Peyer's patch (tissue), 4 donors: ENCODE measurements around the gene PLAC8. TPM values are rescaled to one million over a fixed set of nuclear protein-coding genes. Genes with fewer than 3 reads are reported as not detected.
A peak's percentile ranks its signal among the peaks of the same experiment; 100 is the strongest.
"Not testable (repeated sequence)": the region's sequence is repeated elsewhere in the genome, so short reads cannot be mapped to it uniquely, and the experiment has no call there.

Source experiments
- DNase-seq, 3 donors: peaks; one replicate each; pipeline ENCODE4 v3.0.0-alpha.2; 2017 to 2019
- H3K27ac ChIP-seq, 4 donors: fragments of 200-600 bp; sonication (generic); one replicate each; pipeline ENCODE4 v1.5.1; 2016 to 2019
- H3K27me3 ChIP-seq, 2 donors: fragments of 200-600 bp; sonication (generic); one replicate each; pipeline ENCODE4 v1.5.1; 2019
- H3K36me3 ChIP-seq, 3 donors: fragments of 200-600 bp; sonication (generic); one replicate each; pipeline ENCODE4 v1.5.1; 2016 to 2019
- H3K4me1 ChIP-seq, 4 donors: fragments of 200-600 bp; sonication (generic); one replicate each; pipeline ENCODE4 v1.5.1; 2016 to 2019
- H3K4me3 ChIP-seq, 4 donors: fragments of 200-600 bp; sonication (generic); 1 replicate in 3 of 4; 2 replicates in 1 of 4; pipeline ENCODE4 v1.5.1; 2016 to 2019; ENCODE audit warnings: mild to moderate bottlenecking in 1 of 4
- H3K9me3 ChIP-seq, 4 donors: fragments of 200-600 bp; sonication (generic); one replicate each; pipeline ENCODE4 v1.5.1; 2016 to 2019; ENCODE audit warnings: mild to moderate bottlenecking in 1 of 4
- CTCF ChIP-seq, 6 experiments: fragments of 450-650 bp in 4 of 6; fragments of 200-600 bp in 2 of 6; sonication (generic) in 1 of 6; IDR thresholded peaks; one replicate each; pipeline ENCODE4 v1.5.1; 2017 to 2019; ENCODE audit warnings: antibody characterized with exemption in 6 of 6, mild to moderate bottlenecking in 3 of 6, moderate library complexity in 1 of 6
- POLR2A ChIP-seq, 2 donors: fragments of 450-650 bp; IDR thresholded peaks; one replicate each; pipeline ENCODE4 v1.5.1; 2017; ENCODE audit warnings: antibody characterized with exemption in 2 of 2, mild to moderate bottlenecking in 2 of 2, moderate library complexity in 2 of 2
- total RNA-seq, 4 donors: library from RNA; depleted of rRNA; stranded (reverse); fragments of >200 nt; gene quantifications; one replicate each; pipeline ENCODE4 v1.1.0, GENCODE V29; 2016

The PLAC8 gene
- total RNA-seq, 4 donors from 2014 or later: 36.3 to 148 (median 107) TPM

DNA sequence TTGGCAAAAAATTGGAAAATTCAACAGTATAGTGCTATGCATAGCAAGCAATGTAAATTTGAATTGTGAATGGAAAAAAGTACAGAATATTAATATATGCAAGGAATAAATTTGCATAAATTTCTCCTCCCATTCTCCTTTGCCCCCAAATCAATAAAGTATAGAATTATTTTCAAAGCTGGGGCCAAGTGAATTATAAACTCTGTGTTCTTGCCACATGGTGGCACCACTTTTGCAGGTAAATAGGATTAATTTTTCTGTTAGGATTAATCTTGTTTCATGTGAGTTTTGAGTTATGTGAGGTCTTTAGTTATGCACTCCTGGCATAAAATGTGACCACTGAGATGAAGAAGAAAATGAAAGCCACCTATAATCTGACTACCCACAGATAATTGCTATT lies 59.6 kb downstream of the PLAC8 start:
- H3K4me3 ChIP-seq: no peak overlapping the region
- no peak for DNase-seq
- H3K27ac ChIP-seq: no peak overlapping the region
- peaks cover 0 to 50% (median 0%) of the 10 kb centered on the region in 3 donors for H3K36me3 ChIP-seq
- H3K9me3 ChIP-seq: no peaks in the 10 kb centered on the region
- TF ChIP-seq CTCF (IDR thresholded peaks at IDR 0.05) (peak in 5 of 6 experiments; percentile 9 to 54 (median 48)), POLR2A (IDR thresholded peaks at IDR 0.05) (no peak)
- H3K4me1 ChIP-seq: no peaks in the 10 kb centered on the region
- H3K27me3 ChIP-seq: no peaks in the 10 kb centered on the region

- H3K27me3 ChIP-seq, H3K27ac ChIP-seq, H3K4me3 ChIP-seq, H3K9me3 ChIP-seq, DNase-seq, H3K4me1 ChIP-seq: not testable (repeated sequence)
- peaks cover 0 to 26% (median 0%) of the 10 kb centered on the region in 3 donors for H3K36me3 ChIP-seq
These were observed 65.7 kb downstream of the PLAC8 start for GRCh38 chr4:83048781-83049180.

DNA sequence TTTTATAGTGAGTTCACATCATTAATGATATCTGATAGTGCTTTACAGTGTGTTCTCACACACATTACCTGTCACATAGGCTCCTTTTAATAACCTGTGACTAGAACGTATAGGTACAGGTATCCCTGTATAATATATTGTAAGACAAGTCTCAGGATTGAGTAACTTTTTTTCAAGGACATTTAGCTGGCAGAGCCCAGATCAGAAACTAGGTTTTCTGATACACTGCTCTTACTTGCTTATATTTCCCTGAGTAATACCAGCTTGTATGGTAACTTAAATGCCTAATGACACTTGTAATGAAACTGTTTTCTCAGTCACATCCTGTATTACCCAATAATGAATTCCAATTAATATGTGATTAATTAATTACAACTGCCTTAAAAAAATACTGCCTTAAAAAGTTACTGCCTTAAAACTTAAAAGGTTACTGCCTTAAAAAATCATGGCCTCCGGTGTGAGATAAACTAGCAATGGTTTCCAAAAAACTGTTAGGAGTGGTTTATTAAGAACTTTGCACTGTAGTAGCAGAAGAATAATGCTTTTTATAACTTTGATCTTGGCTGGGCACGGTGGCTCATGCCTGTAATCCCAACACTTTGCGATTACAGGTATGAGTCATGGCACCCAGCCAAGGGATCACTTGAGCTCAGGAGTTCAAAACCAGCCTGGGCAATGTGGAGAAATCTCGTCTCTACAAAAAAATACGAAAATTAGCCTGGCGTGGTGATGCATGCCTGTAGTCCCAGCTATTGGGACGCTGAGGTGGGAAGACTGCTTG lies 67.6 kb downstream of the PLAC8 start:
- DNase-seq: peak in 1 of 3 donors; percentile 70
- TF ChIP-seq CTCF (IDR thresholded peaks at IDR 0.05): no peak
- no peak for TF ChIP-seq POLR2A (IDR thresholded peaks at IDR 0.05)
- Histone ChIP-seq H3K27me3 (no peaks in the 10 kb centered on the region), H3K36me3 (peaks cover 0 to 12% (median 0%) of the 10 kb centered on the region in 3 donors), H3K9me3 (no peaks in the 10 kb centered on the region), H3K4me3 (no peak overlapping the region), H3K4me1 (no peaks in the 10 kb centered on the region), H3K27ac (peak overlapping the region in 1 of 4 donors; percentile 1)

DNA sequence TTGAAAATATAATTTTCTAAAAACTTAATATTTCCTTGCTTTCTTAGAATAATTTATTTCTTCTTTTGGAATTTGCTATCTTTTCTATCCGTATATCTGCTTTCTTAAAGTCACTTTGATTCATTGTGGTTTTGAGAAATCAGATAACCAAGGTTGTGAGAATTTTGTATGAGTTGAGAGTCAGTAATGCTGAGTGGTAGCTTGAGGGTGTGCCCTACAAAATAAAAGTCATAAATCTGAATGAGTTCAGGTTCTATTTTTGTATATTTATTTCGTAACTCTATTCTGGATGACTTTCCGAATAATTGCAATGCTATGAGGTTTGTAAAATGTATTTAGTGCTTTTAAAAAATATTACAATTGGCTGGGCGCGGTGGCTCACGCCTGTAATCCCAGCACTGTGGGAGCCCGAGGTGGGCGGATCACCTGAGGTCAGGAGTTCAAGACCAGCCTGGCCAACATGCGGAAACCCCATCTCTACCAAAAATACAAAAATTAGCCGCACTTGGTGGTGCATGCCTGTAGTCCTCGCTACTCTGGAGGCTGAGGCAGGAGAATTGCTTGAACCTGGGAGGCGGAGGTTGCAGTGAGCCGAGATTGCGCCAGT lies 70.6 kb downstream of the PLAC8 start:
- Histone ChIP-seq H3K36me3 (no peaks in the 10 kb centered on the region), H3K9me3 (no peaks in the 10 kb centered on the region), H3K4me1 (no peaks in the 10 kb centered on the region), H3K4me3 (no peak overlapping the region), H3K27ac (no peak overlapping the region), H3K27me3 (no peaks in the 10 kb centered on the region)
- TF ChIP-seq CTCF (IDR thresholded peaks at IDR 0.05) (no peak), POLR2A (IDR thresholded peaks at IDR 0.05) (no peak)
- DNase-seq: no peak

DNA sequence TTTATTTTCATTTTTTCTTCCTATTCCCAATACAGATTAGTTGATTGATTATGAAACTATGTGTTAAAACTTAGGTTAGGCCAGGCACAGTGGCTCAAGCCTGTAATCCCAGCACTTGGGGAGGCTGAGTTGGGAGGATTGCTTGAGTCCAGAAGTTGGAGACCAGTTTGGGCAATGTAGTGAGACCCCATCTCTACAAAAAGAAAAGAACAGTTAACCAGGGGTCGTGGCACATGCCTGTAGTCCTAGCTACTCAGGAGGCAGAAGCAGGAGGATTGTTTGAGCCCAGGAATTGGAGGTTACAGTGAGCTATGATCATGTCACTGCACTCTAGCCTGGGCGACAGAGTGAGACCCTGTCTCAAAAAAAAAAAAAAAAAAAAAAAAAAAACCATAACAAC lies 71.4 kb downstream of the PLAC8 start:
- H3K4me1 ChIP-seq, DNase-seq, H3K36me3 ChIP-seq, H3K9me3 ChIP-seq, H3K4me3 ChIP-seq, H3K27me3 ChIP-seq, H3K27ac ChIP-seq: not testable (repeated sequence)

GRCh38 chr4:83040269-83040668 lies 74.3 kb downstream of the PLAC8 start:
- Histone ChIP-seq H3K27me3 (no peaks in the 10 kb centered on the region), H3K36me3 (no peaks in the 10 kb centered on the region), H3K9me3 (no peaks in the 10 kb centered on the region), H3K27ac (no peak overlapping the region), H3K4me3 (no peak overlapping the region), H3K4me1 (peaks cover 0 to 15% (median 1%) of the 10 kb centered on the region in 4 donors)
- no peak for TF ChIP-seq CTCF (IDR thresholded peaks at IDR 0.05)
- DNase-seq: no peak

Other genes with a start within 250 kb of the PLAC8 start
- gene SEC31A, start 223.6 kb downstream of the PLAC8 start, total RNA-seq: 100 to 1,000 TPM; 195 to 283 (median 268) TPM
- 1 to 10 TPM; 1.7 to 6.7 (median 2.9) TPM for gene THAP9, start 214.0 kb downstream of the PLAC8 start, total RNA-seq
- gene LIN54, start 103.9 kb downstream of the PLAC8 start, total RNA-seq: 10 to 100 TPM in 1 of 4 donors, 1 to 10 TPM in 3; 8.7 to 13.0 (median 9.4) TPM
- 100 to 1,000 TPM in 1 of 4 donors, 10 to 100 TPM in 3; 34.3 to 116 (median 43.5) TPM for gene COPS4, start 79.5 kb downstream of the PLAC8 start, total RNA-seq
- 10 to 100 TPM; 11.0 to 15.6 (median 12.9) TPM for gene COQ2, start 170.1 kb upstream of the PLAC8 start, total RNA-seq
- 1 to 10 TPM in 3 of 4 donors, under 1 TPM in 1; 0.83 to 3.9 (median 2.3) TPM for gene HPSE, start 220.1 kb upstream of the PLAC8 start, total RNA-seq